ENCODE results near the gene TEDDM1. TPM values are rescaled to one million over a fixed set of nuclear protein-coding genes. Genes with fewer than 3 reads are reported as not detected.

Gene TEDDM1
- total RNA-seq, 1 experiment from 2014 or later, result not detected

DNA sequence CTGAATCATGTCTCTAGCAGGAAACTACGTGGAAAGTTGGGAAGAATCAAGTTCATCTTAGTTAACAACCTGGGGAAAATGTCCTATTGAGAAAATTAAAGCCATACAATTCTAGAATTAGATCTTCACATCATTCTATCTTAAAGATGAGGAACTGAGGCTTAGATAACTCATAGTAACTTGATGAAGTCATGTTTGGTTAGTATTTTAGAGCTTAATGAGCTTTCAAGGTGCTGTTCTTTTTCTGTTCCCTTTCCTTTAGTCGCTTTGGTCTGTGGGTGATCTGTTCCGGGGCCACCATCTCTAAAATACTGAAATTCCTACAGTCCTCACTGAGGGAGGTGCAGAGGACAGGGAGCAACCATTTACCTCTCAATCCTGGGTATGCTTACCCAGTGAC is 4.6 kb downstream of the TEDDM1 start:
- ChIA-PET POLR2A (interaction anchor here (1.5 kb wide), 1 partner anchor 253 kb away, joined by 6 read pairs; no protein-coding TSS in a partner anchor), CTCF (interaction anchor here (1.0 to 2.9 kb wide), 5 partner anchors 9 to 314 kb away, joined by 4 to 40 read pairs (median 26); no protein-coding TSS in a partner anchor)
- DNase-seq (ENCODE audit: low spot score), result no peak
- Mint-ChIP-seq H3K27me3 (ENCODE audit: low read depth) (no peaks in the 10 kb centered on the region), H3K36me3 (peaks cover 3% of the 10 kb centered on the region), H3K27ac (no peak overlapping the region), H3K4me1 (peaks cover 35% of the 10 kb centered on the region), H3K4me3 (no peak overlapping the region), H3K9me3 (no peaks in the 10 kb centered on the region)
- TF ChIP-seq CBFB (CRISPR knock-in tag; IDR thresholded peaks at IDR 0.05; ENCODE audit: low read depth), result no peak
- TF ChIP-seq, protein P1, sequence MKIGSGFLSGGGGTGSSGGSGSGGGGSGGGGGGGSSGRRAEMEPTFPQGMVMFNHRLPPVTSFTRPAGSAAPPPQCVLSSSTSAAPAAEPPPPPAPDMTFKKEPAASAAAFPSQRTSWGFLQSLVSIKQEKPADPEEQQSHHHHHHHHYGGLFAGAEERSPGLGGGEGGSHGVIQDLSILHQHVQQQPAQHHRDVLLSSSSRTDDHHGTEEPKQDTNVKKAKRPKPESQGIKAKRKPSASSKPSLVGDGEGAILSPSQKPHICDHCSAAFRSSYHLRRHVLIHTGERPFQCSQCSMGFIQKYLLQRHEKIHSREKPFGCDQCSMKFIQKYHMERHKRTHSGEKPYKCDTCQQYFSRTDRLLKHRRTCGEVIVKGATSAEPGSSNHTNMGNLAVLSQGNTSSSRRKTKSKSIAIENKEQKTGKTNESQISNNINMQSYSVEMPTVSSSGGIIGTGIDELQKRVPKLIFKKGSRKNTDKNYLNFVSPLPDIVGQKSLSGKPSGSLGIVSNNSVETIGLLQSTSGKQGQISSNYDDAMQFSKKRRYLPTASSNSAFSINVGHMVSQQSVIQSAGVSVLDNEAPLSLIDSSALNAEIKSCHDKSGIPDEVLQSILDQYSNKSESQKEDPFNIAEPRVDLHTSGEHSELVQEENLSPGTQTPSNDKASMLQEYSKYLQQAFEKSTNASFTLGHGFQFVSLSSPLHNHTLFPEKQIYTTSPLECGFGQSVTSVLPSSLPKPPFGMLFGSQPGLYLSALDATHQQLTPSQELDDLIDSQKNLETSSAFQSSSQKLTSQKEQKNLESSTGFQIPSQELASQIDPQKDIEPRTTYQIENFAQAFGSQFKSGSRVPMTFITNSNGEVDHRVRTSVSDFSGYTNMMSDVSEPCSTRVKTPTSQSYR (CRISPR knock-in tag; IDR thresholded peaks at IDR 0.05), result no peak
- no peak for TF ChIP-seq ZNF423 (CRISPR knock-in tag; IDR thresholded peaks at IDR 0.05)
- TF ChIP-seq EMX1 (CRISPR knock-in tag; IDR thresholded peaks at IDR 0.05), result no peak
- TF ChIP-seq, protein P2, sequence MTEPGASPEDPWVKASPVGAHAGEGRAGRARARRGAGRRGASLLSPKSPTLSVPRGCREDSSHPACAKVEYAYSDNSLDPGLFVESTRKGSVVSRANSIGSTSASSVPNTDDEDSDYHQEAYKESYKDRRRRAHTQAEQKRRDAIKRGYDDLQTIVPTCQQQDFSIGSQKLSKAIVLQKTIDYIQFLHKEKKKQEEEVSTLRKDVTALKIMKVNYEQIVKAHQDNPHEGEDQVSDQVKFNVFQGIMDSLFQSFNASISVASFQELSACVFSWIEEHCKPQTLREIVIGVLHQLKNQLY (CRISPR knock-in tag; IDR thresholded peaks at IDR 0.05), result no peak
- TF ChIP-seq, protein P3, sequence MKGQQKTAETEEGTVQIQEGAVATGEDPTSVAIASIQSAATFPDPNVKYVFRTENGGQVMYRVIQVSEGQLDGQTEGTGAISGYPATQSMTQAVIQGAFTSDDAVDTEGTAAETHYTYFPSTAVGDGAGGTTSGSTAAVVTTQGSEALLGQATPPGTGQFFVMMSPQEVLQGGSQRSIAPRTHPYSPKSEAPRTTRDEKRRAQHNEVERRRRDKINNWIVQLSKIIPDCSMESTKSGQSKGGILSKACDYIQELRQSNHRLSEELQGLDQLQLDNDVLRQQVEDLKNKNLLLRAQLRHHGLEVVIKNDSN (CRISPR knock-in tag; IDR thresholded peaks at IDR 0.05), result no peak
- TF ChIP-seq JAZF1 (CRISPR knock-in tag; IDR thresholded peaks at IDR 0.05), result no peak
- no peak for TF ChIP-seq TEAD4 (CRISPR knock-in tag; IDR thresholded peaks at IDR 0.05)
- TF ChIP-seq CREM (CRISPR knock-in tag; IDR thresholded peaks at IDR 0.05), result no peak
- TF ChIP-seq, protein P4, sequence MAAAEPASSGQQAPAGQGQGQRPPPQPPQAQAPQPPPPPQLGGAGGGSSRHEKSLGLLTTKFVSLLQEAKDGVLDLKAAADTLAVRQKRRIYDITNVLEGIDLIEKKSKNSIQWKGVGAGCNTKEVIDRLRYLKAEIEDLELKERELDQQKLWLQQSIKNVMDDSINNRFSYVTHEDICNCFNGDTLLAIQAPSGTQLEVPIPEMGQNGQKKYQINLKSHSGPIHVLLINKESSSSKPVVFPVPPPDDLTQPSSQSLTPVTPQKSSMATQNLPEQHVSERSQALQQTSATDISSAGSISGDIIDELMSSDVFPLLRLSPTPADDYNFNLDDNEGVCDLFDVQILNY (CRISPR knock-in tag; IDR thresholded peaks at IDR 0.05), result no peak
- TF ChIP-seq ZNF138 (CRISPR knock-in tag; conservative IDR thresholded peaks at IDR 0.05), result no peak
- TF ChIP-seq ZNF416 (CRISPR knock-in tag; IDR thresholded peaks at IDR 0.05), result no peak
- no peak for TF ChIP-seq ZBTB21 (CRISPR knock-in tag; IDR thresholded peaks at IDR 0.05; ENCODE audit: borderline replicate concordance)
- TF ChIP-seq NFYB (CRISPR knock-in tag; conservative IDR thresholded peaks at IDR 0.05; ENCODE audit: low read depth), result no peak
- no peak for TF ChIP-seq TEAD1 (CRISPR knock-in tag; IDR thresholded peaks at IDR 0.05)
- no peak for TF ChIP-seq ZNF396 (CRISPR knock-in tag; IDR thresholded peaks at IDR 0.05; ENCODE audit: borderline replicate concordance)
- TF ChIP-seq, protein P5, sequence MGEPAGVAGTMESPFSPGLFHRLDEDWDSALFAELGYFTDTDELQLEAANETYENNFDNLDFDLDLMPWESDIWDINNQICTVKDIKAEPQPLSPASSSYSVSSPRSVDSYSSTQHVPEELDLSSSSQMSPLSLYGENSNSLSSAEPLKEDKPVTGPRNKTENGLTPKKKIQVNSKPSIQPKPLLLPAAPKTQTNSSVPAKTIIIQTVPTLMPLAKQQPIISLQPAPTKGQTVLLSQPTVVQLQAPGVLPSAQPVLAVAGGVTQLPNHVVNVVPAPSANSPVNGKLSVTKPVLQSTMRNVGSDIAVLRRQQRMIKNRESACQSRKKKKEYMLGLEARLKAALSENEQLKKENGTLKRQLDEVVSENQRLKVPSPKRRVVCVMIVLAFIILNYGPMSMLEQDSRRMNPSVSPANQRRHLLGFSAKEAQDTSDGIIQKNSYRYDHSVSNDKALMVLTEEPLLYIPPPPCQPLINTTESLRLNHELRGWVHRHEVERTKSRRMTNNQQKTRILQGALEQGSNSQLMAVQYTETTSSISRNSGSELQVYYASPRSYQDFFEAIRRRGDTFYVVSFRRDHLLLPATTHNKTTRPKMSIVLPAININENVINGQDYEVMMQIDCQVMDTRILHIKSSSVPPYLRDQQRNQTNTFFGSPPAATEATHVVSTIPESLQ (CRISPR knock-in tag; IDR thresholded peaks at IDR 0.05), result no peak
- TF ChIP-seq PREB (CRISPR knock-in tag; IDR thresholded peaks at IDR 0.05; ENCODE audit: borderline replicate concordance), result no peak
- no peak for ATAC-seq

Data from WTC11 (cell line).